HPDE6-E6E7 (cell line): ENCODE measurements around the gene UBD.

Experiments used
- DNase-seq: peaks from one replicate; pipeline ENCODE4 v3.0.0; 2011; ENCODE audit warnings: missing footprints; ENCODE audit errors: extremely low spot score

Gene UBD

GRCh38 chr6:29561606-29562181 lies 2.2 kb upstream of the UBD start:
- DNase-seq: no peak

GRCh38 chr6:29561091-29561490 lies 1.6 kb upstream of the UBD start:
- DNase-seq: no peak

GRCh38 chr6:29558439-29559079 lies 973 bp downstream of the UBD start:
- no peak for DNase-seq

- no peak for DNase-seq
Measured at GRCh38 chr6:29557320-29557719, 2.2 kb downstream of the UBD start.

GRCh38 chr6:29554764-29555163 lies 4.8 kb downstream of the UBD start:
- DNase-seq: no peak

- DNase-seq: no peak
Measured at GRCh38 chr6:29553268-29554057, 6.1 kb downstream of the UBD start.

- peak; percentile 17 for DNase-seq
Measured at GRCh38 chr6:29552512-29553051, 7.0 kb downstream of the UBD start.

GRCh38 chr6:29547573-29547972 lies 12.0 kb downstream of the UBD start:
- no peak for DNase-seq

GRCh38 chr6:29537714-29538403 lies 21.7 kb downstream of the UBD start:
- no peak for DNase-seq

GRCh38 chr6:29532320-29532951 lies 27.1 kb downstream of the UBD start:
- no peak for DNase-seq

- DNase-seq: no peak
Measured at GRCh38 chr6:29531668-29532067, 27.9 kb downstream of the UBD start.

GRCh38 chr6:29530671-29531310 lies 28.7 kb downstream of the UBD start:
- no peak for DNase-seq

- no peak for DNase-seq
Measured at GRCh38 chr6:29529956-29530355, 29.6 kb downstream of the UBD start.

- DNase-seq: no peak
Measured at GRCh38 chr6:29528988-29529560, 30.5 kb downstream of the UBD start.

GRCh38 chr6:29528300-29528931 lies 31.1 kb downstream of the UBD start:
- no peak for DNase-seq

GRCh38 chr6:29527564-29527963 lies 32.0 kb downstream of the UBD start:
- no peak for DNase-seq

GRCh38 chr6:29527126-29527525 lies 32.4 kb downstream of the UBD start:
- DNase-seq: no peak

- DNase-seq: no peak
Measured at GRCh38 chr6:29525311-29525639, 34.3 kb downstream of the UBD start.

- DNase-seq: no peak
Measured at GRCh38 chr6:29524444-29525310, 34.9 kb downstream of the UBD start.

GRCh38 chr6:29524044-29524443 lies 35.5 kb downstream of the UBD start:
- no peak for DNase-seq
